Body of pancreas (tissue), 4 donors: ENCODE results near the gene CCZ1. TPM values are rescaled to one million over a fixed set of nuclear protein-coding genes. Genes with fewer than 3 reads are reported as not detected.
"Not testable (repeated sequence)": the region's sequence is repeated elsewhere in the genome, so short reads cannot be mapped to it uniquely, and the experiment has no call there.

ENCODE experiments used
- ATAC-seq: fragments of 150-250 bp; one replicate; pipeline ENCODE4 v1.9.1; 2016
- DNase-seq, 4 donors: peaks; one replicate each; pipeline ENCODE4 v3.0.0-alpha.2; 2019
- H3K27ac ChIP-seq, 4 donors: fragments of 200-600 bp; sonication (generic); 1 replicate in 3 of 4; 2 replicates in 1 of 4; pipeline versions ENCODE4 v1.5.1 to v1.6.1; 2016 to 2019; ENCODE audit warnings: mild to moderate bottlenecking in 1 of 4, mixed read lengths in 1 of 4, moderate library complexity in 1 of 4
- H3K27me3 ChIP-seq, 2 donors: fragments of 200-600 bp; sonication (generic); one replicate each; pipeline ENCODE4 v1.6.0; 2016; ENCODE audit warnings: mild to moderate bottlenecking in 1 of 2
- H3K36me3 ChIP-seq, 2 donors: fragments of 200-600 bp; sonication (generic); replicated peaks in 1 of 2; 2 replicates each; pipeline ENCODE4 v1.5.1; 2016; ENCODE audit warnings: low read depth in 2 of 2; ENCODE audit not compliant: insufficient read depth in 1 of 2
- H3K4me1 ChIP-seq: fragments of 200-600 bp; sonication (generic); one replicate; pipeline ENCODE4 v1.6.0; 2016
- H3K4me3 ChIP-seq, 2 donors: fragments of 200-600 bp; sonication (generic); 1 replicate in 1 of 2; 2 replicates in 1 of 2; pipeline ENCODE4 v1.5.1; 2016 to 2019
- H3K9me3 ChIP-seq, 3 donors: fragments of 200-600 bp; sonication (generic); 1 replicate in 2 of 3; 2 replicates in 1 of 3; pipeline ENCODE4 v1.5.1; 2016
- POLR2A ChIP-seq, 3 donors: fragments of 450-650 bp; IDR thresholded peaks; one replicate each; pipeline ENCODE4 v1.6.1; 2016; ENCODE audit warnings: antibody characterized with exemption in 3 of 3, mild to moderate bottlenecking in 2 of 3
- WGBS, 2 donors: methylation state at CpG; one replicate each; pipeline ENCODE4 v1.1.5; 2017; 5-methylcytosine and 5-hydroxymethylcytosine counted together
- intact Hi-C: fragments of 100-400 bp; cut with DNase I; formaldehyde crosslinking; loops from one replicate; pipeline ENCODE4 v1.15.1; 2023
- total RNA-seq, 2 donors: library from RNA; depleted of rRNA; stranded (reverse); fragments of >200 nt; gene quantifications; one replicate each; pipeline ENCODE4 v1.1.0, GENCODE V29; 2016
- TF ChIP-seq, protein P1 (sequence below), 7 experiments: fragments of 450-650 bp in 4 of 7; fragments of 200-600 bp in 3 of 7; sonication (generic) in 3 of 7; IDR thresholded peaks; one replicate each; pipeline ENCODE4 v1.5.1; 2016 to 2019; ENCODE audit warnings: antibody characterized with exemption in 7 of 7

CCZ1 gene
- total RNA-seq, 2 donors from 2014 or later, result 16.5 to 43.8 TPM

DNA sequence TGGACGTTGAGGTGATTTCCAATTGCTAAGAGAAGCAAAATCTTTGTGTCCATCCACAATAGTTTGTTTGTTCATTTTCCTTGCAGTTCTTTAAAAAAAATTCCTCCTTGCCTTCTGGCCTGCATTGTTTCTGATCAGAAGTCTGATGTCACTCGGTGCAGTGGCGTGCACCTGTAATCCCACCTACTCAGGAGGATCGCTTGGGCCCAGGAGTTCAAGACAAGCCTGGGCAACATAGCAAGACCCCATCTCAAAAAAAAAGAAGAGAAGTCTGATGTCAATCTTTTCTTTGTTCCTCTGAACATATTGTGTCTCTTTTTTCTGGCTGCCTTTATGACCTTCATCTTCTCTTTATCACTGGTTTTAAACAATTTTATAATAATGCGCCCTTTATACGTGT lies 31.5 kb upstream of the CCZ1 start:
- Histone ChIP-seq H3K27ac (no peak overlapping the region), H3K27me3 (no peaks in the 10 kb centered on the region), H3K4me1 (no peaks in the 10 kb centered on the region), H3K9me3 (no peaks in the 10 kb centered on the region), H3K4me3 (no peak overlapping the region), H3K36me3 (no peaks in the 10 kb centered on the region)
- no peak for DNase-seq
- WGBS, 2 donors, result 87 to 90% methylated on average over 6 of the region's 6 CpGs
- no peak for ATAC-seq
- intact Hi-C loops, result no loop called here
- no peak for TF ChIP-seq POLR2A (IDR thresholded peaks at IDR 0.05)
- TF ChIP-seq, protein P1, sequence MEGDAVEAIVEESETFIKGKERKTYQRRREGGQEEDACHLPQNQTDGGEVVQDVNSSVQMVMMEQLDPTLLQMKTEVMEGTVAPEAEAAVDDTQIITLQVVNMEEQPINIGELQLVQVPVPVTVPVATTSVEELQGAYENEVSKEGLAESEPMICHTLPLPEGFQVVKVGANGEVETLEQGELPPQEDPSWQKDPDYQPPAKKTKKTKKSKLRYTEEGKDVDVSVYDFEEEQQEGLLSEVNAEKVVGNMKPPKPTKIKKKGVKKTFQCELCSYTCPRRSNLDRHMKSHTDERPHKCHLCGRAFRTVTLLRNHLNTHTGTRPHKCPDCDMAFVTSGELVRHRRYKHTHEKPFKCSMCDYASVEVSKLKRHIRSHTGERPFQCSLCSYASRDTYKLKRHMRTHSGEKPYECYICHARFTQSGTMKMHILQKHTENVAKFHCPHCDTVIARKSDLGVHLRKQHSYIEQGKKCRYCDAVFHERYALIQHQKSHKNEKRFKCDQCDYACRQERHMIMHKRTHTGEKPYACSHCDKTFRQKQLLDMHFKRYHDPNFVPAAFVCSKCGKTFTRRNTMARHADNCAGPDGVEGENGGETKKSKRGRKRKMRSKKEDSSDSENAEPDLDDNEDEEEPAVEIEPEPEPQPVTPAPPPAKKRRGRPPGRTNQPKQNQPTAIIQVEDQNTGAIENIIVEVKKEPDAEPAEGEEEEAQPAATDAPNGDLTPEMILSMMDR (IDR thresholded peaks at IDR 0.05), result no peak

DNA sequence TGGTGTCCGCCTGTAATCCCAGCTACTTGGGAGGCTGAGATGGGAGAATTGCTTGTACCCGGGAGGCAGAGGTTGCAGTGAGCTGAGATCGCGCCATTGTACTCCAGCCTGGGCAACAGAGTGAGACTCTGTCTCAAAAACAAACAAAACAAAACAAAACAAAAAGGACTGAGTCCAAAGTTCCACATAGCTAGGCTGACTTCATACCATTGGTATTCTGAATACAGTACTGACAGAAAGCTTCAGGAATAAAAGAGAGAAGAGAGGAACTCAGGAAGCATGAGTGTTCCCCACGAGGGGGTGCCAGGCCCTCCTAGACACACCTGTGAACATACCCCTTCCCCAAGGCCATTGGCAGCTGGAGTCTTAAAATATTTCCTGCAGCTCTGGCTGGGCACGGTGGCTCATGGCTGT lies 29.6 kb upstream of the CCZ1 start:
- ATAC-seq (peak; percentile 38), DNase-seq (peak in 2 of 4 donors; percentile 14 to 25)
- WGBS, 2 donors, result 71 to 72% methylated on average over 6 of the region's 6 CpGs
- intact Hi-C loops, H3K27me3 ChIP-seq, H3K27ac ChIP-seq, H3K36me3 ChIP-seq, H3K4me1 ChIP-seq, H3K4me3 ChIP-seq, H3K9me3 ChIP-seq: not testable (repeated sequence)

DNA sequence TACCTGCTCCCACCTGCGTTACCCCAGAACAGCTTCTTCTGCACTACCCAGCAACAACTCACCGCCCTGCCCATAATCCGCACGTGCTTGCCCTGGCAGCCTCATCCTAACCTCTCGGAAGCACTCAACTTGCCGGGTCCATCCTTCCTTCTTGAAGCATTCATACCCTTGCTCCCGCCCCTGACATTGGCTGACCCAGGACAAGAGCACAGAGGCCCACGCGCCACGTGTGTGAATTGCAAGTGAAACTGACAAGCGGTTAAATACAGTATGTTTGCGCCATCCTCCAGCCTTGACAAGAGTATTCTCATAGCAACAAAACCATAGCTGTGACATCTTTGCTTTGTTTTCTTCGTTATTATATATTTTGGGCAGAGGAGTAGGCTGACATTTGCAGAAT lies 28.8 kb upstream of the CCZ1 start:
- no peaks in the 10 kb centered on the region for H3K4me1 ChIP-seq
- no peak for TF ChIP-seq POLR2A (IDR thresholded peaks at IDR 0.05)
- TF ChIP-seq, protein P1 (IDR thresholded peaks at IDR 0.05), result no peak
- 86 to 89% methylated on average over 13 of the region's 13 CpGs for WGBS, 2 donors
- H3K9me3 ChIP-seq, result no peaks in the 10 kb centered on the region
- H3K4me3 ChIP-seq, result no peak overlapping the region
- no peak for ATAC-seq
- DNase-seq, result no peak
- H3K27me3 ChIP-seq, result no peaks in the 10 kb centered on the region
- intact Hi-C loops, result no loop called here
- H3K36me3 ChIP-seq, result no peaks in the 10 kb centered on the region
- H3K27ac ChIP-seq, result no peak overlapping the region

DNA sequence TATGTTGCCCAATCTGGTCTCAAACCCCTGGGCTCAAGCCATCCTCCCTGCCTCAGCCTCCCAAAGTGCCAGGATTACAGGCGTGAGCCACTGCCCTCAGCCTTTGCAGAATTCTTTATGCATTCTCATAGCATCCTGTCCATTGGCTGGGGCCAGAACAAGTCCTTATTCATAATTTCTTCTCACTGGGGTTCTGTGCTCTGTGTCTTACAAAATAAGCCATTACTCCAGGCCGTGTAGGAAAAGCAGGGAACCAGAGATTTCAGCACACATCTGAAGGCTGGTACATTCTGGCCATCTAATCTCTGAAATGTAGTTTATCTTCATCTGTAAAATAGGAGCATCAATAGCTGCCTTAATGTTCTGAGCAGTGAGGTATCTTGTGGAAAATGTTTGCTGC lies 28.2 kb upstream of the CCZ1 start:
- WGBS, 2 donors, result 75 to 83% methylated on average over 2 of the region's 2 CpGs
- H3K4me3 ChIP-seq, result no peak overlapping the region
- no peak overlapping the region for H3K27ac ChIP-seq
- H3K9me3 ChIP-seq, result no peaks in the 10 kb centered on the region
- ATAC-seq (no peak), DNase-seq (no peak)
- H3K27me3 ChIP-seq, result no peaks in the 10 kb centered on the region
- no peaks in the 10 kb centered on the region for H3K4me1 ChIP-seq
- no peak for TF ChIP-seq POLR2A (IDR thresholded peaks at IDR 0.05)
- TF ChIP-seq, protein P1 (IDR thresholded peaks at IDR 0.05), result no peak
- intact Hi-C loops, result no loop called here
- H3K36me3 ChIP-seq, result no peaks in the 10 kb centered on the region

DNA sequence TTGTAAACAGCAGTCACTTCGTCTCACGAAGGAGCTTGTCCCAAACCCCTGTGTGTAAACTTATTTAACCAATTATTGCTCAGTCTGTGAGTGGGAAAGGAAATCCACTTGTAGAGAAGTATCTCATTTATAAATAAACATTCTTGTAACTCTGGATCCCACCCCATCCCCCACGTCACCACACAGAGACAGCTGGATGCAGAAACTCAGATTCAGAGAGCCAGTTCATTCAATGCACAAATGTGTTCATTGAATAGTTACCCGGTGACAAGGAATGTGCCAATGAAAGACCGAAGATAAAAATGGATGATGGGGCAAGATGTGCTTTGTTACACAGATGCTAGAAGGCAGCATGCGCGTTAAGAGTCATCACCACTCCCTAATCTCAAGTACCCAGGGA lies 26.2 kb upstream of the CCZ1 start:
- WGBS, 2 donors, result 47 to 56% methylated on average over 7 of the region's 7 CpGs
- TF ChIP-seq, protein P1 (IDR thresholded peaks at IDR 0.05), result no peak
- TF ChIP-seq POLR2A (IDR thresholded peaks at IDR 0.05), result no peak
- Histone ChIP-seq H3K4me3 (no peak overlapping the region), H3K27me3 (no peaks in the 10 kb centered on the region), H3K36me3 (no peaks in the 10 kb centered on the region), H3K27ac (no peak overlapping the region), H3K4me1 (no peaks in the 10 kb centered on the region), H3K9me3 (no peaks in the 10 kb centered on the region)
- no peak for ATAC-seq
- DNase-seq, result no peak
- intact Hi-C loops, result no loop called here

DNA sequence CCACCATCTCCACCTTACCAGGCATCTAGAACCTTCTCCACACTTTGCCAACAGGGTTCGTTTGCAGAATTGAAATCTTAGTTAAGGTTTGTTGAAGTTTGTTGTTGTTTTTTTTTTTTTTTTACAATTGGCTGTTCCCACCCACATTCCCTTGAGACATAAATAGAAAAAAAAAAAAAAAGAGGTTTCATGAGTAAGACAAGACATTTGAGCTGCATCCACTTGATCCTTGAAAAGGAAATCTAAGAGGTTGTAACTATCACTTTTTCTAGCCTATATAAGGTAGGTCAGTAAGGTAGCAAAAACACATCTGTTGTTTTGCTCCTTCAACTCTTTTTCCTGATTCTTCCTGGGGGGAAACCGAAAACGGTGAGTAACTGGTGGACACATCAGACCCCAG lies 18.9 kb upstream of the CCZ1 start:
- H3K27ac ChIP-seq, H3K36me3 ChIP-seq, H3K4me1 ChIP-seq, DNase-seq, H3K27me3 ChIP-seq, intact Hi-C loops, H3K9me3 ChIP-seq, H3K4me3 ChIP-seq, ATAC-seq: not testable (repeated sequence)
- WGBS, 2 donors, result 54 to 60% methylated on average over 3 of the region's 3 CpGs

DNA sequence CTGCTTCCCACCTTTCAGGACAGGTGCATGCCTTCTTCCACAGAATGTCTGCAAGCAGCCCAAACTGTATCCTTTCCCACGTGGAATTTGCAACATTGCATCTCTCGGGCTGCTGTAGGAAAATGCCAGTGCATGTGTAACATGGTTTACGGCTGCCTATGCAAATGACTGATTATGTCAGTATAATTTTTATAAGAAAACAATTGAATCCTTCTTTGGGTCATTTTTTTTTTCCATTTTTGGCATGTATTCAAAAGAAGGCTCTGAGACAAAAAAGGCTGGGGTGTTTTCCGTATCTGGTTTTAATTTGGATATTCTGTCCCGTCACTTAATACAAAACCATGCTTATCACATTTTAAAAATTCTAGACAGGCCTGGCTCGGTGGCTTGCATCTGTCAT lies 18.4 kb upstream of the CCZ1 start:
- DNase-seq, H3K27ac ChIP-seq, H3K4me1 ChIP-seq, intact Hi-C loops, H3K27me3 ChIP-seq, H3K36me3 ChIP-seq, ATAC-seq, H3K4me3 ChIP-seq, H3K9me3 ChIP-seq: not testable (repeated sequence)
- 75 to 79% methylated on average over 6 of the region's 6 CpGs for WGBS, 2 donors

DNA sequence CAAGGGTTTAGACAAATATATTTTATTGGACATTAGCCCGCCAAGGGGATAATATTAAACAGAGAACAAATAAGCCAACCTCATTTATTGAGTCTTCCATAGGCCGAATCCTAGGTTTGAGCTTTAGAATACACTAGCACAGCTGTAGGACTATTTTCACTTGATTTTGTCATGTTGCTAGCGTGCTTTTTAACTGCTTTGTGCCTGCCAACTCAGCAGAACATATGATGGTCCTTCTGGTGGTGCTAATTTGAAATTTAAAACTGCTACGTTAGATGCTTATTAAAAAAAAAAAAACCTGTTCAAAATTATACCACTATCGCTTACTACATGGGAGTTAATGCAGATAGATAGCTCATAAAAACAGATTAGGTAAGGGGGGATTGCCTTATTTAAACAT lies 14.1 kb upstream of the CCZ1 start:
- H3K27ac ChIP-seq, H3K4me1 ChIP-seq, DNase-seq, intact Hi-C loops, H3K27me3 ChIP-seq, H3K36me3 ChIP-seq, H3K4me3 ChIP-seq, H3K9me3 ChIP-seq, ATAC-seq: not testable (repeated sequence)
- WGBS, 2 donors, result 88 to 90% methylated on average over 5 of the region's 5 CpGs

DNA sequence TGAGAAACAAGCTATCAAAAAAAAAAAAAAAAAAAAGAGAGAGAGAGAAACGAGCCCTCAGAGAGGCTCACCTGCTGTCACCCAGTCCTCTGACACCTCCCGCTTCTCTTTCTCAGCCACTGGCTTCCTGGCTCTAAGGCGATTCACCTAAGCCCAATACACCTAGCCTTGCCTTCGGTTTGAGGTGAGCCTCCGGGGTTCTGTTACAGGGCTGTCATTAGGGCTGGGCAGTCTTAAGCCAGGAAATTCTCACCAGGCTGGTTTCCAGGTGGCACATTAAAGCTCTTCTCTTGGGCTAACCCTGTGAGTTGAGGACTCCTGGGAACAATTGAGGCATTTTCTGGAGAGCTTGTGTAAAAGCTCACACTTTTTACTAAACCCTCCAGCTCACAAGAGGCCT lies 10.5 kb upstream of the CCZ1 start:
- H3K27me3 ChIP-seq, H3K36me3 ChIP-seq, DNase-seq, intact Hi-C loops, H3K27ac ChIP-seq, H3K4me1 ChIP-seq, H3K9me3 ChIP-seq, H3K4me3 ChIP-seq, ATAC-seq: not testable (repeated sequence)
- WGBS, 2 donors, result 69 to 79% methylated on average over 5 of the region's 5 CpGs
